T-helper 22 cell (primary cell): ENCODE results near the gene EFEMP1.

ENCODE experiments used
- DNase-seq: peaks from one replicate; pipeline ENCODE4 v3.0.0-alpha.2; 2020; ENCODE audit warnings: low read depth

The EFEMP1 gene

GRCh38 chr2:55931281-55931680 lies 7.7 kb upstream of the EFEMP1 start:
- DNase-seq, result no peak

GRCh38 chr2:55929476-55929875 lies 5.9 kb upstream of the EFEMP1 start:
- no peak for DNase-seq

- DNase-seq, result no peak
Measured at GRCh38 chr2:55926974-55927373, 3.4 kb upstream of the EFEMP1 start.

- DNase-seq, result no peak
Measured at GRCh38 chr2:55926246-55926645, 2.7 kb upstream of the EFEMP1 start.

- DNase-seq, result no peak
Measured at GRCh38 chr2:55923982-55924321, 370 bp upstream of the EFEMP1 start.

- no peak for DNase-seq
Measured at GRCh38 chr2:55922291-55922907, 1.2 kb downstream of the EFEMP1 start.

GRCh38 chr2:55919574-55919973 lies 4.0 kb downstream of the EFEMP1 start:
- no peak for DNase-seq

GRCh38 chr2:55918856-55919255 lies 4.7 kb downstream of the EFEMP1 start:
- no peak for DNase-seq

GRCh38 chr2:55917713-55918390 lies 5.7 kb downstream of the EFEMP1 start:
- DNase-seq, result no peak

- DNase-seq, result no peak
Measured at GRCh38 chr2:55917117-55917516, 6.5 kb downstream of the EFEMP1 start.

- DNase-seq, result no peak
Measured at GRCh38 chr2:55916473-55917049, 7.0 kb downstream of the EFEMP1 start.

GRCh38 chr2:55914786-55915185 lies 8.8 kb downstream of the EFEMP1 start:
- no peak for DNase-seq

GRCh38 chr2:55912926-55913325 lies 10.7 kb downstream of the EFEMP1 start:
- DNase-seq, result no peak

GRCh38 chr2:55910077-55910476 lies 13.5 kb downstream of the EFEMP1 start:
- DNase-seq, result no peak

GRCh38 chr2:55907686-55908085 lies 15.9 kb downstream of the EFEMP1 start:
- DNase-seq, result no peak

GRCh38 chr2:55906993-55907392 lies 16.6 kb downstream of the EFEMP1 start:
- no peak for DNase-seq

GRCh38 chr2:55903727-55904126 lies 19.9 kb downstream of the EFEMP1 start:
- no peak for DNase-seq

GRCh38 chr2:55902971-55903370 lies 20.6 kb downstream of the EFEMP1 start:
- DNase-seq, result no peak

- DNase-seq, result no peak
Measured at GRCh38 chr2:55902429-55902828, 21.2 kb downstream of the EFEMP1 start.

GRCh38 chr2:55901941-55902340 lies 21.6 kb downstream of the EFEMP1 start:
- DNase-seq, result no peak

GRCh38 chr2:55901322-55901721 lies 22.3 kb downstream of the EFEMP1 start:
- no peak for DNase-seq

GRCh38 chr2:55899881-55900280 lies 23.7 kb downstream of the EFEMP1 start:
- no peak for DNase-seq

GRCh38 chr2:55898386-55899040 lies 25.1 kb downstream of the EFEMP1 start:
- no peak for DNase-seq
